ENCODE measurements around the gene GSC2. TPM values are rescaled to one million over a fixed set of nuclear protein-coding genes. Genes with fewer than 3 reads are reported as not detected.
A peak's percentile ranks its signal among the peaks of the same experiment; 100 is the strongest.

GSC2 gene
- total and polyA plus RNA-seq, 9 of the 15 experiments (the other 6 are each of a cell fraction or from before 2014, with no cell fraction given): not detected

DNA sequence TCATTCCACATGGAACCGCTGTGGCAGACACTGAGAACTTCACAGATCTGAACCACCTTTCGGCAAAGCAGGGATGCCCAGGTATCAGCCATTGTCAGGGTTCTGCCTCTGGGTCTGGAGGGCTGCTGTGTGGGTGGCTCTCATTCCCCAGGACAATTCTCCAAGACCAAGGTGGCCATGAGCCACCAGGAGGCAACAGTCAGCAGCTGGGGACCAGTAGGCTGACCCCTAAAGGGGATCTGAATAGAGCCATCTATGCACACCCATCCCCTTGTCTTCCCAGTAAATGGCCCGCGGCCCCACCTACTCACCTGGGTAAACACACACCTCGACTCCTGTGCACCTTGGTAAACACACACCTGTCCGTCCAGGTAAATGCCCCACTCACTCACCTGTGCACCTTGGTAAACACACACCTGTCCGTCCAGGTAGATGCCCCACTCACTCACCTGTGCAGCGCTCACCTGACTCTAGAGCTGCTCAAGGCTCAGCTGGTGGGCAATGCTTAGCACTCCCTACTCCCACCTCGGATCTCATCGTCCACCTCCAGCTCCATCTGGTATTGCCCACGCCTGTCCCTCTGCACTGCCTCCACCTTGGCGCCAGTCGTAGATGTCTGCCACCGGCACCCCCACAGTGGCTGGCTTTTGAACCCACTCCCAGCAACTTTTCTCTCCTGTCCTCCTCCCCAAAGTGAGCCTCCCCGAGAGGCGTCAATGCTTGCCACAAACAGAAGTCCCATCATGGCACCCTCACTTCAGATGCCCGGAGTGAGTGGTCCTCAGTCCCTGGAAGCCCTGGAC, 18.2 kb upstream of the GSC2 start (continued):
- TF ChIP-seq, protein P1, sequence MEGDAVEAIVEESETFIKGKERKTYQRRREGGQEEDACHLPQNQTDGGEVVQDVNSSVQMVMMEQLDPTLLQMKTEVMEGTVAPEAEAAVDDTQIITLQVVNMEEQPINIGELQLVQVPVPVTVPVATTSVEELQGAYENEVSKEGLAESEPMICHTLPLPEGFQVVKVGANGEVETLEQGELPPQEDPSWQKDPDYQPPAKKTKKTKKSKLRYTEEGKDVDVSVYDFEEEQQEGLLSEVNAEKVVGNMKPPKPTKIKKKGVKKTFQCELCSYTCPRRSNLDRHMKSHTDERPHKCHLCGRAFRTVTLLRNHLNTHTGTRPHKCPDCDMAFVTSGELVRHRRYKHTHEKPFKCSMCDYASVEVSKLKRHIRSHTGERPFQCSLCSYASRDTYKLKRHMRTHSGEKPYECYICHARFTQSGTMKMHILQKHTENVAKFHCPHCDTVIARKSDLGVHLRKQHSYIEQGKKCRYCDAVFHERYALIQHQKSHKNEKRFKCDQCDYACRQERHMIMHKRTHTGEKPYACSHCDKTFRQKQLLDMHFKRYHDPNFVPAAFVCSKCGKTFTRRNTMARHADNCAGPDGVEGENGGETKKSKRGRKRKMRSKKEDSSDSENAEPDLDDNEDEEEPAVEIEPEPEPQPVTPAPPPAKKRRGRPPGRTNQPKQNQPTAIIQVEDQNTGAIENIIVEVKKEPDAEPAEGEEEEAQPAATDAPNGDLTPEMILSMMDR (IDR thresholded peaks at IDR 0.05 in 2 of 3, conservative IDR thresholded peaks at IDR 0.05 in 1 of 3; ENCODE audit: insufficient read depth in 2 of 3, low read depth in 1 of 3, low read length in 3 of 3): peak; percentile 82 to 99 (median 90)
- 0 out of 2 replicates have a peak, but pooled peaks have one; percentile 16 for TF ChIP-seq NKRF (IDR thresholded peaks at IDR 0.05; ENCODE audit: borderline replicate concordance)
- no peak for TF ChIP-seq ZNF408 (CRISPR knock-in tag; IDR thresholded peaks at IDR 0.05; ENCODE audit: low read depth)
- TF ChIP-seq THAP12 (CRISPR knock-in tag; IDR thresholded peaks at IDR 0.05): peak; percentile 6; the same call in 1 of the 2 replicates
- TF ChIP-seq SIX5 (IDR thresholded peaks at IDR 0.05; ENCODE audit: borderline replicate concordance in 1 of 2, insufficient read depth in 1 of 2, low read depth in 1 of 2, low read length in 2 of 2): no peak; a peak in 1 of 4 replicates
- TF ChIP-seq CHD2 (IDR thresholded peaks at IDR 0.05; ENCODE audit: low read depth, low read length): no peak
- TF ChIP-seq, protein P2, sequence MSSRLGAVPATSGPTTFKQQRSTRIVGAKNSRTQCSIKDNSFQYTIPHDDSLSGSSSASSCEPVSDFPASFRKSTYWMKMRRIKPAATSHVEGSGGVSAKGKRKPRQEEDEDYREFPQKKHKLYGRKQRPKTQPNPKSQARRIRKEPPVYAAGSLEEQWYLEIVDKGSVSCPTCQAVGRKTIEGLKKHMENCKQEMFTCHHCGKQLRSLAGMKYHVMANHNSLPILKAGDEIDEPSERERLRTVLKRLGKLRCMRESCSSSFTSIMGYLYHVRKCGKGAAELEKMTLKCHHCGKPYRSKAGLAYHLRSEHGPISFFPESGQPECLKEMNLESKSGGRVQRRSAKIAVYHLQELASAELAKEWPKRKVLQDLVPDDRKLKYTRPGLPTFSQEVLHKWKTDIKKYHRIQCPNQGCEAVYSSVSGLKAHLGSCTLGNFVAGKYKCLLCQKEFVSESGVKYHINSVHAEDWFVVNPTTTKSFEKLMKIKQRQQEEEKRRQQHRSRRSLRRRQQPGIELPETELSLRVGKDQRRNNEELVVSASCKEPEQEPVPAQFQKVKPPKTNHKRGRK (tag; IDR thresholded peaks at IDR 0.05): no peak
- TF ChIP-seq ERF (CRISPR knock-in tag; IDR thresholded peaks at IDR 0.05): 0 out of 2 replicates have a peak, but pooled peaks have one; percentile 36
- TF ChIP-seq RUNX1 (IDR thresholded peaks at IDR 0.05; ENCODE audit: low read depth): no peak

Data from K562 (cell line).